Frontal cortex (tissue), 4 donors: Measurements from ENCODE around the gene GADD45GIP1. TPM values are rescaled to one million over a fixed set of nuclear protein-coding genes. Genes with fewer than 3 reads are reported as not detected.
"Not testable (repeated sequence)": the region's sequence is repeated elsewhere in the genome, so short reads cannot be mapped to it uniquely, and the experiment has no call there.

Source experiments
- DNase-seq, 2 donors: peaks; one replicate each; pipeline ENCODE4 v3.0.0; 2012; ENCODE audit warnings: low spot score in 2 of 2
- FAIRE-seq: peaks from 2 replicates; lab custom pipeline; 2012; peaks lifted over from hg19 to GRCh38; lab: Jason Lieb, UNC
- total RNA-seq: library from RNA; depleted of rRNA; stranded (reverse); fragments of >200 nt; gene quantifications from one replicate; pipeline ENCODE4 v1.2.3, GENCODE V29; 2014
- donor health status: control.
- donor health status: control.
- donor health status: control.

Gene GADD45GIP1
- total RNA-seq, 1 donor from 2014 or later, result 21.6 TPM

- no peak for FAIRE-seq
- DNase-seq, result no peak
Observed at GRCh38 chr19:12990853-12991252, 33.8 kb upstream of the GADD45GIP1 start.

GRCh38 chr19:12990431-12990830 is 33.4 kb upstream of the GADD45GIP1 start:
- FAIRE-seq, result no peak
- no peak for DNase-seq

DNA sequence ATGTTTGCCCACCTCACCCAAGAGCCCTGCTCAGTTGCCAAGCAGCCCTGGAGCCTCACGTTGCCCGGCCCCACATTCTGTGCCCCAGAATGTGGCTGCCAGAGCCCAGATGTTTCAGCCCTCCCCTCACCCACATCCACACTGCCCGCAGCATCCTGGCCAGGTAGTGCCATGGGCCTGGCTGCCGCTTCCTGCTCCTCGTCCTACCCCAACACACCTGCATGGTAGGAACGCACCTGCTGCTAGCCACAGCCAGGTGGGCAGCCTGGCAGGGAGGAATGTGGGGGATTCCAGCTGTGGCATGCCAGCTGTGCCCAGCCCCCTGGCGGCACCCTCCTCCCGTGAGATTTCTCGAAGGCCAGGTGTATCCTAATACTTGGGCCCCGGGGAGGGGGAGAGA is 30.8 kb upstream of the GADD45GIP1 start:
- no peak for FAIRE-seq

DNA sequence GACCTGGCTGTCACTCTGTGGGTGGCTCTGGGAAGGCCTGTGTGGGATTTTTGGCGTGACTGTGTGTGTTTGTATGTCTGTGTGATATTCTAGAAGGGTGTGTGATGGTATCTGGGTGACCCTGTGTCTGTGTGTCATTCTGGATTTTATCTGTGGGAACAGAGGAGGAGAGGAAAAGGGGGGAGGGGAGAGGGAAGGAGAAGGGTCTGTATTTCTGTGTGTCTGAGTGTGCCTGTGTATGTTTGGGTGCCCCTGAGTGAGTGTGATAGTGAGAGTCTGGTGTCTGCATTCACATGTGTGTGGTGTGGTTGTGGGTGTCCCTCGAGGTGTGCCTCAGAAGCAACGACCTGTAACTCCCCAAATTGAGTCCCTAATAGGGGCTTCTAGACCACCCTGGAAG is 30.2 kb upstream of the GADD45GIP1 start:
- FAIRE-seq (no peak), DNase-seq (no peak)

More for the DNA sequence above, 30.8 kb upstream of the GADD45GIP1 start:
- DNase-seq, result no peak

- FAIRE-seq, result no peak
- DNase-seq, result no peak
Observed at GRCh38 chr19:12986726-12987125, 29.7 kb upstream of the GADD45GIP1 start.

DNA sequence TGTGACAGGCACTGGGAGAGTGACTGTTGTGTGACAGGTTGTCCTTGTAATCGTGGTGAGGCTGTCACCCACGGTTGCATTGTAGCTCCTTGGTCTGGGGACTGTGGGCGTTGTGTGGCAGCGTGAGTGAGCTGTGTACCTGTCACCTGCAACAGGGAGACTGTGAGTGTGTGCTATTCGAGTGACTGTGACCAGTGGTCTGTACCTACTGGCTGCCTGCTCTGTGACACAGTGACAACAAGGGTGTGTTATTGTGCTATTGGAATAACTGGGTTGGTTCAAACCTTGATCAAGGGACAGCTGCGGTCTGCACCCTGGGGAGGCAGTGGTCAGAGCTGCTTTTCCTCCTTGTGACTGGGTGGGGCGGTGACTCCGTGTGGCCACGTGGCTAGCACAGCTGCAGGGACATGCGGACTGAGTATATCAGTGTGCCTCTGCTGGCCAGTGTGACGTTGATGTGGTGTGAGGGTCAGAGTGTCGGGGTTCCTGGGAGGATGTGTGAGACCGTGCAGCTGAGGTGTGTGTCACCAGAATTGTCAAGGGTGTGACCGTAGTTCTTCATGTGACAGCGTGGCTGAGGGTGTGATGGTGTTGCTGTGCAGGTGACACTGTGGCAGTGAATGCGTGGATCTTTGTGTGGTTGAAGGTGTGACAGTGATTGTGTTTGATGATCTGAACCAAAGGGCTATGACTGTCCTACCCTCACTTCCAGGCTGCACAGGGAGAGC is 28.2 kb upstream of the GADD45GIP1 start:
- DNase-seq (peak; percentile 65 to 75), FAIRE-seq (no peak)

DNA sequence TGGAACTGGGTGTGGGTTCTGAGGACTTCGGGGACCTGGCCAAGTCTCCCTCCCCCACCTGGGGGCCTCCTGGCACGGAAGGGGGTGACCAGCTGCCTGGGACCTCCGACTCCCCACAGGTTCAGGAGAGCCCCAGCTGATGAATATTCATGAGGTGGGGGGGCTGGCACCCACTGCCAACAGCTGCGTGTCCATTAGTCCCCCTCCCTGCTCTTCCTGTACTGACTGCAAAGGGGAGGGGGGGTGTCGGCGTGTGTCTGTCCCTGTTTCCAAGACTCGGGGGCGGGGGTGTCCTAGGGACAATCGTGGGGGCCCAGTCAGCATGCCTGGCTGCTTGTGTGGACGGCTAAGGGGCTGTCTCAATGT is 27.6 kb upstream of the GADD45GIP1 start:
- no peak for FAIRE-seq
- DNase-seq, result no peak

DNA sequence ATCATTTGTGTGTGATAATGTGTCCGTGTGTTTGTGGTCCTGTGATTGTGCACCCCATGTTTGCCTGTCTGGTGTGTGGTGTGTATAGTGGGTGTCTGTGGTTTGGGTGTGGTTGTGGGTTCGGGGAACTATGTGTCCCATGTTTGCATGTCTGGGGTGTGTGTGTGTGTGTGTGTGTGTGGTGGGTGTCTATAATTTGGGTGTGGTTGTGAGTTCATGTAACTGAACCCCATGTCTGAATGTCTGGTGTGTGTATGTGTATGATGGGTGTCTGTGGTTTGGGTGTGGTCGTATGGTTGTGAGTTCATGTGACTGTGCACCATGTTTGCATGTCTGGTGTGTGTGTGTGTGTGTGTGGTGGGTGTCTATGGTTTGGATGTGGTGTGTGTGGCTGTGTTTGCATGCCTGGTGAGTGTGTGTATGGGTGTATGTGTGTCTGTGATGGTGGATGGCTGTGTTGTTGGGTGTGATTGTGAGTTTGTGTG is 27.2 kb upstream of the GADD45GIP1 start:
- no peak for FAIRE-seq
- DNase-seq, result no peak

- peak; percentile 95 for DNase-seq
- FAIRE-seq, result no peak
Observed at GRCh38 chr19:12983542-12984142, 26.6 kb upstream of the GADD45GIP1 start.

- no peak for FAIRE-seq
- DNase-seq, result no peak
Observed at GRCh38 chr19:12983091-12983490, 26.1 kb upstream of the GADD45GIP1 start.

GRCh38 chr19:12982648-12983047 is 25.6 kb upstream of the GADD45GIP1 start:
- DNase-seq (no peak), FAIRE-seq (no peak)

- FAIRE-seq (no peak), DNase-seq (no peak)
Observed at GRCh38 chr19:12979974-12980373, 23.0 kb upstream of the GADD45GIP1 start.

GRCh38 chr19:12976109-12976508 is 19.1 kb upstream of the GADD45GIP1 start:
- FAIRE-seq, DNase-seq: not testable (repeated sequence)

DNA sequence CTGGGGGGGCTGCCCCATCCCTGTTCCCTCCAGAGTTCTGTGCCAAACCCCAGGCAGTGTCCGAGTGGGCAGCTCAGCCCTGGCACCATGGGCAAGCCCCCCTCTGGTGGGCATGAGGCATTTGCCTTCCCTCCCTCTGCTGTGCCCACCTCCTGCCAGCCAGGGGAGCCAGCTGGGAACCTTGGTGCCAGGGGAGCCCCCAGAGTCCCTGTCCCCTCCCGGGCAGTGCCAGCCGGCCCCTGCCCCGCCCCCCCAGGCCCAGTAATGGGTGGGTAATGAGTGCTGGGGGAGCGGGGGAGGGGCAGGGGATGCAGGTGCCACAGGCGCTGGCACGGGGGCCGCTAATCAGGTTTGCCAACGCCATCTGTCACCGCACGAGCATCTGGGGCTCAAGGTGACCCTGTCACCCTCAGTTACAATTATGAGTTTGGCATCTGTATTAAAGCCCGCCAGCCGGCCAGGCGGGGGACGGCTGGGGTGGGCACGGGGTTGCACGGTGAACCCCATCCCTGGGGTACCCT is 18.3 kb upstream of the GADD45GIP1 start:
- no peak for FAIRE-seq

DNA sequence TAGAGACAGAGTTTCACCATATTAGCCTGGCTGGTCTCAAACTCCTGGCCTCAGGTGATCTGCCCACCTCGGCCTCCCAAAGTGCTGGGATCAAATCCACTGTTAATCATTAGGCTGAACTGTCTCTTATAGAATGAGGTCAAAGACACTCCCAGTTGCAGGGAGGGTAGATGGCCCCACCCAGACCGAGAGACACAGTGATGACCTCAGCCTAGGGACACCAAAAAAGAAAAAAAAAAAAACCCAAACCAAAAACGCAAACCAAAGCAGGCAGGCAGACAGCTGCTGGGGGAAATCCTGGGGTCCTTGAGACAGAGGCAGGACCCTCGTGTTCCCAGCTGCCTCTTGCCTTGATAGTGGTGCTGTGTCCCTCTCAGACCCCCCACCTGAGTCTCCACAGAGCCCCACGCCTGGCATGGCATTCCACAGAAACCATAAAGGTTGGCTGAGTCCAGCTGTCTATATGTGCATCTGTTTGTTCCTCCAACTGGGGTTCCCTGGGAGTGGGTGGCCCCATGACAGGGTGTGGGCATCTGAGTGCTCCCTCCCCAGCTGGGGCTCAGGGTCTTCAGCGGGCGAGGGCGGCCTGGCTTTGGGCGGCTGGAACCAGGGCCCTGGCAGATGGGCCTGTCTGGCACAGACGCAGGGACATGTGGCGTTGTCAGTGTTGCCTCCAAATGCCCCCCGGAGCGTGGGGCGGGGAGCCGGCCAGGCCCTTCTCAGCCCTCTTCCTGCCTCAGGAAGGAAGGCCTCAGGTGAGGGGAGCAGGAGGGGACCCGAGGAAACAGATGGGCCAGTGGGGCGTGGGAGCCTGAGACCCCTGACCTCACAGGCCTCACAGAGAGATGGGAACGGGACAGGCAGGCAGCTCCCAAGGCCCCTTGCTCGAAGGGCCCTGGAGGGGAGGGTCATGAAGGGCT is 17.5 kb upstream of the GADD45GIP1 start:
- FAIRE-seq, result no peak
- DNase-seq, result no peak

More for the DNA sequence above, 18.3 kb upstream of the GADD45GIP1 start:
- no peak for DNase-seq

GRCh38 chr19:12973236-12973635 is 16.2 kb upstream of the GADD45GIP1 start:
- DNase-seq, result no peak
- FAIRE-seq, result no peak

GRCh38 chr19:12970070-12970820 is 13.2 kb upstream of the GADD45GIP1 start:
- no peak for FAIRE-seq

DNA sequence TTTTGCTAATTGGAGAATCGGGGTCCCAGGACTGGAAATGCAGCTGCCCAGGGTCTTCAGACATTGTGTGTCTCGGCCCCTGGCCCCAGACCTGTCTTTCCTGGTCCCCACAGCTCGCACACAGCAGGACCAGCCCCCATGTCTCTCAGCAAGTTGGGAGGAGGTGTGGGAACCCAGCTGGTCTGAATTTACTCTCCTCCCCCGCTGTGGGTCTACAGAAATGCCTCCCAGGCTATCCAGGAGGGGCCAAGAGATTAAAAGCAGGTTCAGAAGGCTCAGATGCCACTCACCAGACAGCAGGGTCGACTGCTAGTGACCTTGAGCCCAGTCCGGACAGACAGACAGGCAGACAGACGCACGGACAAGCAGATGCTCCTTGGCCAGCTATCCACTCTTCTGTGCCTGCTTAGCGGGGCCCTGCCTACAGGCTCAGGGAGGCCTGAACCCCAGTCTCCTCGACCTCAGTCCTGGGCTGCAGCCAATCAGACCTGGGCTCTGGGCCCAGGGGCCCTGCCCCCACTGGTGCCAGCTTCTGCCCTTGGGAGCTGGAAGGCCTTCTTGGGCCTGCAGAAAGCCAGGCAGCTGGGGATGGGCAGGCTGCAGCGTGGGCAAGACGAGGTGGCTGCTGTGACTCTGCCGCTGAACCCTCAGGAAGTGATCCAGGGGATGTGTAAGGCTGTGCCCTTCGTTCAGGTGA is 12.4 kb upstream of the GADD45GIP1 start, which contains the start of gene DAND5:
Gene DAND5 (plus strand): TSS at position 285 of the 697 bp plus-strand sequence. CDS start 85 bp downstream, at position 370.
- FAIRE-seq (no peak), DNase-seq (peak; percentile 51 to 57)

More at GRCh38 chr19:12970070-12970820, 13.2 kb upstream of the GADD45GIP1 start:
- no peak for DNase-seq

- FAIRE-seq (no peak), DNase-seq (no peak)
Observed at GRCh38 chr19:12967907-12968306, 10.9 kb upstream of the GADD45GIP1 start.
